Measurements from ENCODE around the gene IRX2.

IRX2 gene

GRCh38 chr5:2721385-2722138 is 29.9 kb downstream of the IRX2 start:
- no peak for DNase-seq (ENCODE audit: low read depth, low spot score)
- no peak overlapping the region for H3K27ac ChIP-seq

GRCh38 chr5:2719332-2719731 is 32.1 kb downstream of the IRX2 start:
- H3K27ac ChIP-seq: no peak overlapping the region
- DNase-seq (ENCODE audit: low read depth, low spot score): no peak

GRCh38 chr5:2718115-2718514 is 33.4 kb downstream of the IRX2 start:
- DNase-seq (ENCODE audit: low read depth, low spot score): no peak

GRCh38 chr5:2715856-2716255 is 35.6 kb downstream of the IRX2 start:
- no peak for DNase-seq (ENCODE audit: low read depth, low spot score)

More at GRCh38 chr5:2718115-2718514, 33.4 kb downstream of the IRX2 start:
- no peak overlapping the region for H3K27ac ChIP-seq

GRCh38 chr5:2714805-2715204 is 36.7 kb downstream of the IRX2 start:
- DNase-seq (ENCODE audit: low read depth, low spot score): no peak
- no peak overlapping the region for H3K27ac ChIP-seq

More at GRCh38 chr5:2715856-2716255, 35.6 kb downstream of the IRX2 start:
- no peak overlapping the region for H3K27ac ChIP-seq

GRCh38 chr5:2714026-2714425 is 37.5 kb downstream of the IRX2 start:
- no peak overlapping the region for H3K27ac ChIP-seq
- DNase-seq (ENCODE audit: low read depth, low spot score): no peak

GRCh38 chr5:2711446-2712425 is 39.7 kb downstream of the IRX2 start:
- H3K27ac ChIP-seq: no peak overlapping the region
- no peak for DNase-seq (ENCODE audit: low read depth, low spot score)

GRCh38 chr5:2710910-2711309 is 40.6 kb downstream of the IRX2 start:
- DNase-seq (ENCODE audit: low read depth, low spot score): no peak
- H3K27ac ChIP-seq: no peak overlapping the region

- no peak overlapping the region for H3K27ac ChIP-seq
These were observed 41.3 kb downstream of the IRX2 start for GRCh38 chr5:2709976-2710689.

GRCh38 chr5:2708751-2709150 is 42.7 kb downstream of the IRX2 start:
- no peak overlapping the region for H3K27ac ChIP-seq
- DNase-seq (ENCODE audit: low read depth, low spot score): no peak

More at GRCh38 chr5:2709976-2710689, 41.3 kb downstream of the IRX2 start:
- DNase-seq (ENCODE audit: low read depth, low spot score): no peak

GRCh38 chr5:2708132-2708531 is 43.3 kb downstream of the IRX2 start:
- no peak for DNase-seq (ENCODE audit: low read depth, low spot score)
- no peak overlapping the region for H3K27ac ChIP-seq

- no peak for DNase-seq (ENCODE audit: low read depth, low spot score)
These were observed 45.6 kb downstream of the IRX2 start for GRCh38 chr5:2705861-2706260.

GRCh38 chr5:2704806-2705645 is 46.5 kb downstream of the IRX2 start:
- no peak overlapping the region for H3K27ac ChIP-seq
- no peak for DNase-seq (ENCODE audit: low read depth, low spot score)

More at GRCh38 chr5:2705861-2706260, 45.6 kb downstream of the IRX2 start:
- no peak overlapping the region for H3K27ac ChIP-seq

GRCh38 chr5:2704111-2704510 is 47.4 kb downstream of the IRX2 start:
- no peak overlapping the region for H3K27ac ChIP-seq
- DNase-seq (ENCODE audit: low read depth, low spot score): no peak

GRCh38 chr5:2703615-2704014 is 47.9 kb downstream of the IRX2 start:
- no peak overlapping the region for H3K27ac ChIP-seq
- DNase-seq (ENCODE audit: low read depth, low spot score): no peak

GRCh38 chr5:2703041-2703440 is 48.4 kb downstream of the IRX2 start:
- DNase-seq (ENCODE audit: low read depth, low spot score): no peak
- H3K27ac ChIP-seq: no peak overlapping the region

GRCh38 chr5:2702096-2702879 is 49.2 kb downstream of the IRX2 start:
- no peak for DNase-seq (ENCODE audit: low read depth, low spot score)
- no peak overlapping the region for H3K27ac ChIP-seq

- no peak overlapping the region for H3K27ac ChIP-seq
- DNase-seq (ENCODE audit: low read depth, low spot score): no peak
These were observed 49.9 kb downstream of the IRX2 start for GRCh38 chr5:2701592-2701991.

- no peak overlapping the region for H3K27ac ChIP-seq
- no peak for DNase-seq (ENCODE audit: low read depth, low spot score)
These were observed 50.6 kb downstream of the IRX2 start for GRCh38 chr5:2700876-2701275.
